MM.1S (cell line): ENCODE data around the gene GRAMD1A.

ENCODE experiments used
- DNase-seq: peaks from one replicate; pipeline ENCODE4 v3.0.0-alpha.2; 2015
- H2AFZ ChIP-seq: fragments of 300-600 bp; sonication (generic); 2 replicates; pipeline ENCODE4 v1.6.0; 2016; ENCODE audit warnings: antibody characterized with exemption, low read length
- H3F3A ChIP-seq: fragments of 300-600 bp; sonication (generic); 2 replicates; pipeline ENCODE4 v1.6.1; 2016; ENCODE audit warnings: mild to moderate bottlenecking, antibody characterized with exemption, low read length, moderate library complexity, mixed read lengths; ENCODE audit not compliant: insufficient read depth
- H3K27ac ChIP-seq: fragments of 300-600 bp; sonication (generic); 2 replicates; pipeline ENCODE4 v1.5.1; 2016; ENCODE audit warnings: mild to moderate bottlenecking, low read length
- H3K27me3 ChIP-seq: fragments of 300-600 bp; sonication (generic); replicated peaks from 2 replicates; pipeline ENCODE4 v1.6.0; 2016; ENCODE audit warnings: low read length; ENCODE audit not compliant: insufficient read depth
- H3K36me3 ChIP-seq: fragments of 300-600 bp; sonication (generic); replicated peaks from 2 replicates; pipeline ENCODE4 v1.6.1; 2016; ENCODE audit warnings: mild to moderate bottlenecking, low read length, mixed read lengths; ENCODE audit not compliant: insufficient read depth
- H3K4me1 ChIP-seq: fragments of 300-600 bp; sonication (generic); 2 replicates; pipeline ENCODE4 v1.6.1; 2016; ENCODE audit warnings: low read length, mixed read lengths
- H3K4me2 ChIP-seq: fragments of 300-600 bp; sonication (generic); 2 replicates; pipeline ENCODE4 v1.6.0; 2016; ENCODE audit warnings: low read depth, low read length
- H3K4me3 ChIP-seq: fragments of 300-600 bp; sonication (generic); 2 replicates; pipeline ENCODE4 v1.5.1; 2016; ENCODE audit warnings: low read length, mixed read lengths
- H3K79me2 ChIP-seq: fragments of 300-600 bp; sonication (generic); 2 replicates; pipeline ENCODE4 v1.6.1; 2016; ENCODE audit warnings: mixed run types, low read length, mixed read lengths
- H3K9ac ChIP-seq: fragments of 300-600 bp; sonication (generic); 2 replicates; pipeline ENCODE4 v1.6.1; 2016; ENCODE audit warnings: low read length, mixed read lengths
- H3K9me2 ChIP-seq: fragments of 300-600 bp; sonication (generic); replicated peaks from 2 replicates; pipeline ENCODE4 v1.6.1; 2016; ENCODE audit warnings: mild to moderate bottlenecking, low read length, mixed read lengths; ENCODE audit not compliant: insufficient read depth
- H3K9me3 ChIP-seq: fragments of 300-600 bp; sonication (generic); replicated peaks from 2 replicates; pipeline ENCODE4 v1.6.1; 2016; ENCODE audit warnings: mild to moderate bottlenecking, low read length, mixed read lengths; ENCODE audit not compliant: insufficient read depth
- H4K20me1 ChIP-seq: fragments of 300-600 bp; sonication (generic); 2 replicates; pipeline ENCODE4 v1.6.1; 2016; ENCODE audit warnings: mild to moderate bottlenecking, low read length, moderate library complexity, mixed read lengths; ENCODE audit not compliant: insufficient read depth
- CTCF ChIP-seq: fragments of 300-600 bp; sonication (generic); IDR thresholded peaks from 2 replicates; pipeline ENCODE4 v1.5.1; 2016; ENCODE audit warnings: antibody characterized with exemption, low read length, mixed read lengths
- EZH2 ChIP-seq: fragments of 300-600 bp; sonication (generic); optimal IDR thresholded peaks from 2 replicates; pipeline ENCODE3; 2017; ENCODE audit warnings: low read depth, mild to moderate bottlenecking, antibody characterized with exemption, low read length, mixed read lengths
- EZH2phosphoT487 ChIP-seq: fragments of 300-600 bp; sonication (generic); IDR thresholded peaks from 2 replicates; pipeline ENCODE4 v1.6.1; 2018; ENCODE audit warnings: antibody characterized with exemption, low read length

GRAMD1A gene

DNA sequence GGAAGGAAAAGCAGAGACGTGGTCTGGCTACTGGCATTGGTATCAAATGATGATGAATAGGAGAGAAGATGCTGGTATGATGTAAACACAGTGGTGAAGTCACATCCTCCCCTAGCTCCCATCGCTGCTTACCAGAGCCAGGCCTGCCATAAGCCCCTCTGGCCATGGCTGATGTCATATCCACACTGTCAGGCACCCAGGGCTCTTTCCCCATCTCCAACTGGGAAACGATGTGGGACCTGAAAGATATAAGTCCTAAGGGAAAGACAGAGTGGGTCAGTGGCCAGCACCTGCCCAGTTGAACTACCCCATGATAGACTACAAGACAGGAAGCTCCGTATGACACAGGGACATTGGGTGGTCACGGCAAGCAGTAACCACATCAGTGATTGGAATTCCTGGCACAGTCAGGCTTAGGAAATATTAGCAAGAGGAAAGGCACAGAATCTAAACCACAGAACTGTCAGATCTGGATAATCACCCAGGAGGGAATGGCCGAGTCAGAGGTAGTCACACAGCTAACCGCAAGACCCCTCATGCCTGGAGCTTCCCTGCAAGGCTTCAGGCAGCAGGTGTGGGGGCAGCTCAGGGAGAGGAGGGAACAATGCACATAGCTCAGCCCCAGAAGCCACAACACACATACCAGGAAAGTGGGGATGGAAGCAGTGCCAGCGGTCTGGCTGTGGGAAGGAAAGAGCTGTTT lies 39.9 kb upstream of the GRAMD1A start:
- no peak overlapping the region for H3K4me3 ChIP-seq
- H3K36me3 ChIP-seq, result no peaks in the 10 kb centered on the region
- H3K4me1 ChIP-seq, result no peaks in the 10 kb centered on the region

DNA sequence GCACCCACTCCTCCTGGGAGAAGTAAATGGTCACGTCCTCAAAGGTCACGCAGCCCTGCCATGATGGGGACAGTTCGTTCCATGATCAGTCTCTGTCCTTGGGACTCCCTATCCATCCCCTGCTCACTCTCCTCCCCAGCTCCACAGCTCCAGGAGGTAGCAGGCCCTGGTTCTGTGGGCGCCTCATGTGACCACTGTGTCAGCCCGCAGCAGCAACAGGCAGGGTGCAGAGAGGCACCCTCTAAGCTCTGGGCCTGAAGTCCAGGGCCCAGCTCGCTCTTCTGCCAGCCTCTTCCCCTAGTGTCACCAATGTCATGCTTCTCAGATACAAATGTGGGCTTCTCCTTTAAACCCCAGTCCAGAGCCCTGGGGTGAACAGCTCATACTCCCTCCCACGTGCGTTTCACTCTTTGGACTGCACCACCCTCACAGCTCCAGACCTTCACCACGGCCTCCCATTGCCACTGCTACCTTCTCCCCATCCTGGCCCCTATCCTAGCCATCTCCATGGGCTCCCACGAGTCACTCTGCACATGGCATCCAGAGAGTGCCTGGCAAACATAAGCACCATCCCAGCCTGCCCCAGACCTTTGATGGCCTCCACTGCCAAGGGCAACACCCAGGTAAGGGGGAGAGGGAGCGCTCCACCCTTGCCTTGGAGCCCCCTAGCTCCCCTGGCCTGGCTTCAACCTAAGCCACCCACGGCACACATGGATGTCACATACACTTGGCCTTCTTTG lies 39.0 kb upstream of the GRAMD1A start:
- Histone ChIP-seq H3K4me1 (no peaks in the 10 kb centered on the region), H3F3A (no peaks in the 10 kb centered on the region), H3K4me2 (no peak overlapping the region), H3K9ac (no peak overlapping the region), H3K27me3 (peaks cover 11% of the 10 kb centered on the region; the same call in 1 of the 2 replicates), H3K79me2 (no peaks in the 10 kb centered on the region), H3K9me2 (no peaks in the 10 kb centered on the region), H2AFZ (no peak overlapping the region), H3K4me3 (no peak overlapping the region), H4K20me1 (no peaks in the 10 kb centered on the region), H3K27ac (no peak overlapping the region), H3K9me3 (0 out of 2 replicates have a peak, but pooled peaks cover 3% of the 10 kb centered on the region), H3K36me3 (no peaks in the 10 kb centered on the region)
- no peak for DNase-seq
- TF ChIP-seq EZH2phosphoT487, result no peak
- no peak for TF ChIP-seq EZH2
- TF ChIP-seq CTCF, result no peak

More for the DNA sequence above, 39.9 kb upstream of the GRAMD1A start:
- Histone ChIP-seq H3K4me2 (no peak overlapping the region), H3K9me2 (no peaks in the 10 kb centered on the region), H3K79me2 (no peaks in the 10 kb centered on the region), H3K27ac (no peak overlapping the region), H3K9ac (no peak overlapping the region), H2AFZ (no peak overlapping the region), H4K20me1 (no peaks in the 10 kb centered on the region), H3K9me3 (0 out of 2 replicates have a peak, but pooled peaks cover 3% of the 10 kb centered on the region), H3F3A (no peaks in the 10 kb centered on the region), H3K27me3 (0 out of 2 replicates have a peak, but pooled peaks cover 6% of the 10 kb centered on the region)
- no peak for DNase-seq
- no peak for TF ChIP-seq CTCF
- no peak for TF ChIP-seq EZH2
- TF ChIP-seq EZH2phosphoT487, result no peak

GRCh38 chr19:34961775-34962686 lies 38.1 kb upstream of the GRAMD1A start:
- TF ChIP-seq CTCF (no peak), EZH2phosphoT487 (no peak), EZH2 (no peak)
- H4K20me1 ChIP-seq, result no peaks in the 10 kb centered on the region
- H3K27me3 ChIP-seq, result peaks cover 18% of the 10 kb centered on the region
- H3K4me2 ChIP-seq, result no peak overlapping the region
- no peaks in the 10 kb centered on the region for H3K9me2 ChIP-seq
- 0 out of 2 replicates have a peak, but pooled peaks cover 3% of the 10 kb centered on the region for H3K9me3 ChIP-seq
- H2AFZ ChIP-seq, result no peak overlapping the region
- H3K9ac ChIP-seq, result no peak overlapping the region
- H3F3A ChIP-seq, result no peaks in the 10 kb centered on the region
- DNase-seq, result no peak
- H3K79me2 ChIP-seq, result no peaks in the 10 kb centered on the region
- H3K27ac ChIP-seq, result no peak overlapping the region
- no peaks in the 10 kb centered on the region for H3K36me3 ChIP-seq
- H3K4me1 ChIP-seq, result no peaks in the 10 kb centered on the region
- H3K4me3 ChIP-seq, result no peak overlapping the region
